Breast epithelium (tissue), 4 donors: ENCODE data around the gene FCMR. TPM values are rescaled to one million over a fixed set of nuclear protein-coding genes. Genes with fewer than 3 reads are reported as not detected.

Experiments used
- DNase-seq, 2 donors: peaks; one replicate each; pipeline ENCODE4 v3.0.0-alpha.2; 2019; ENCODE audit warnings: low spot score in 2 of 2
- H3K27ac ChIP-seq, 2 donors: fragments of 200-600 bp; sonication (generic) in 1 of 2; one replicate each; pipeline ENCODE4 v1.5.1; 2016 to 2019; ENCODE audit warnings: mild to moderate bottlenecking in 1 of 2
- H3K27me3 ChIP-seq, 2 donors: fragments of 200-600 bp; sonication (generic) in 1 of 2; one replicate each; pipeline versions ENCODE4 v1.5.1 to v1.6.0; 2017 to 2019; ENCODE audit warnings: control low read depth in 1 of 2, mild to moderate bottlenecking in 1 of 2
- H3K36me3 ChIP-seq: fragments of 200-600 bp; one replicate; pipeline ENCODE4 v1.5.1; 2019
- H3K4me1 ChIP-seq, 2 donors: fragments of 200-600 bp; sonication (generic); one replicate each; pipeline ENCODE4 v1.5.1; 2016 to 2019; ENCODE audit warnings: control low read depth in 1 of 2
- H3K4me3 ChIP-seq, 3 donors: fragments of 200-600 bp; sonication (generic); 1 replicate in 2 of 3; 2 replicates in 1 of 3; pipeline ENCODE4 v1.5.1; 2016 to 2019; ENCODE audit warnings: mild to moderate bottlenecking in 3 of 3, moderate library complexity in 2 of 3
- H3K9me3 ChIP-seq, 2 donors: fragments of 200-600 bp; sonication (generic) in 1 of 2; one replicate each; pipeline ENCODE4 v1.5.1; 2016 to 2019; ENCODE audit warnings: control low read depth in 1 of 2
- POLR2A ChIP-seq: fragments of 450-650 bp; IDR thresholded peaks from one replicate; pipeline ENCODE4 v1.6.1; 2016; ENCODE audit warnings: antibody characterized with exemption, mild to moderate bottlenecking, moderate library complexity
- POLR2AphosphoS5 ChIP-seq, 3 donors: sonication (generic); formaldehyde crosslinking; IDR thresholded peaks; one replicate each; pipeline ENCODE4 v1.6.1; 2017; ENCODE audit warnings: antibody characterized with exemption in 3 of 3
- intact Hi-C: fragments of 100-400 bp; cut with DNase I; formaldehyde crosslinking; loops from one replicate; pipeline ENCODE4 v1.15.1; 2023; ENCODE audit warnings: low total_unique reads
- total RNA-seq, 3 donors: library from RNA; depleted of rRNA; stranded (reverse); fragments of >200 nt; gene quantifications; one replicate each; pipeline ENCODE4 v1.1.0, GENCODE V29; 2016
- TF ChIP-seq, protein P1 (sequence below), 3 donors: fragments of 450-650 bp; IDR thresholded peaks; one replicate each; pipeline ENCODE4 v1.5.1; 2016 to 2017; ENCODE audit warnings: antibody characterized with exemption in 3 of 3, mild to moderate bottlenecking in 3 of 3, moderate library complexity in 3 of 3

FCMR gene
- total RNA-seq, 3 donors from 2014 or later, result 1.1 to 11.0 (median 3.3) TPM

DNA sequence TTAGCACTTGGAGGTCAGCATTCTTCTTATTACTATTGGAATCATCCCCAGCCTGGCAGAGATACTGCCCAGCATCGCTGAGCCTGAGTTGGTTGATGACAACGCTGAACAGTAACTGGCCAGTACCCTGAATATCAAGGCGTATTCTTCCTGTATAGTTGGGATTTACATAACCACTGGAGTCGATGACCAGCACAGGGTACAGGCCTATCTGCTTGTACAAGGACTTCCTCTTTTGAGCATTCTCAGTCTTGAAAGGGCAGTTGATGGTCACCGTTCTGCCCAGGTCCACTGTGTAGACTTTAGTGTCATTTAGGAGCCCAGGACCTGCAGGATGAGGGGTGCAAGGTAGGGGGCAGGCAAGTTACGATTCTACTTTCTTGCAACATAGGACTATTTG, 15.7 kb upstream of the FCMR start:
- H3K4me1 ChIP-seq, result no peaks in the 10 kb centered on the region
- H3K27ac ChIP-seq, result no peak overlapping the region
- no peaks in the 10 kb centered on the region for H3K9me3 ChIP-seq
- intact Hi-C loops, result no loop called here
- no peaks in the 10 kb centered on the region for H3K27me3 ChIP-seq
- no peak overlapping the region for H3K4me3 ChIP-seq
- TF ChIP-seq POLR2AphosphoS5 (IDR thresholded peaks at IDR 0.05), result no peak
- no peak for TF ChIP-seq POLR2A
- TF ChIP-seq, protein P1, sequence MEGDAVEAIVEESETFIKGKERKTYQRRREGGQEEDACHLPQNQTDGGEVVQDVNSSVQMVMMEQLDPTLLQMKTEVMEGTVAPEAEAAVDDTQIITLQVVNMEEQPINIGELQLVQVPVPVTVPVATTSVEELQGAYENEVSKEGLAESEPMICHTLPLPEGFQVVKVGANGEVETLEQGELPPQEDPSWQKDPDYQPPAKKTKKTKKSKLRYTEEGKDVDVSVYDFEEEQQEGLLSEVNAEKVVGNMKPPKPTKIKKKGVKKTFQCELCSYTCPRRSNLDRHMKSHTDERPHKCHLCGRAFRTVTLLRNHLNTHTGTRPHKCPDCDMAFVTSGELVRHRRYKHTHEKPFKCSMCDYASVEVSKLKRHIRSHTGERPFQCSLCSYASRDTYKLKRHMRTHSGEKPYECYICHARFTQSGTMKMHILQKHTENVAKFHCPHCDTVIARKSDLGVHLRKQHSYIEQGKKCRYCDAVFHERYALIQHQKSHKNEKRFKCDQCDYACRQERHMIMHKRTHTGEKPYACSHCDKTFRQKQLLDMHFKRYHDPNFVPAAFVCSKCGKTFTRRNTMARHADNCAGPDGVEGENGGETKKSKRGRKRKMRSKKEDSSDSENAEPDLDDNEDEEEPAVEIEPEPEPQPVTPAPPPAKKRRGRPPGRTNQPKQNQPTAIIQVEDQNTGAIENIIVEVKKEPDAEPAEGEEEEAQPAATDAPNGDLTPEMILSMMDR (IDR thresholded peaks at IDR 0.05), result no peak
- no peaks in the 10 kb centered on the region for H3K36me3 ChIP-seq
- no peak for DNase-seq

- Histone ChIP-seq H3K4me3 (no peak overlapping the region), H3K9me3 (no peaks in the 10 kb centered on the region), H3K27ac (no peak overlapping the region), H3K27me3 (no peaks in the 10 kb centered on the region), H3K36me3 (no peaks in the 10 kb centered on the region), H3K4me1 (no peaks in the 10 kb centered on the region)
- intact Hi-C loops, result no loop called here
- no peak for DNase-seq
- TF ChIP-seq POLR2AphosphoS5 (IDR thresholded peaks at IDR 0.05), result no peak
- TF ChIP-seq, protein P1 (IDR thresholded peaks at IDR 0.05), result peak; percentile 12 to 30 (median 14)
Observed at GRCh38 chr1:206935491-206936067, 13.8 kb upstream of the FCMR start.

- DNase-seq, result no peak
- TF ChIP-seq, protein P1 (IDR thresholded peaks at IDR 0.05), result peak in 1 of 3 donors; percentile 19
- TF ChIP-seq POLR2AphosphoS5 (IDR thresholded peaks at IDR 0.05) (no peak), POLR2A (no peak)
- intact Hi-C loops, result no loop called here
Observed at GRCh38 chr1:206933333-206933945, 11.7 kb upstream of the FCMR start.

GRCh38 chr1:206932177-206932576, 10.4 kb upstream of the FCMR start:
- H3K4me1 ChIP-seq, result no peaks in the 10 kb centered on the region
- no peak for DNase-seq
- no peaks in the 10 kb centered on the region for H3K27me3 ChIP-seq
- no peaks in the 10 kb centered on the region for H3K36me3 ChIP-seq
- H3K4me3 ChIP-seq, result no peak overlapping the region
- intact Hi-C loops, result no loop called here
- H3K27ac ChIP-seq, result no peak overlapping the region
- H3K9me3 ChIP-seq, result no peaks in the 10 kb centered on the region
- TF ChIP-seq, protein P1 (IDR thresholded peaks at IDR 0.05), result no peak

More at GRCh38 chr1:206933333-206933945, 11.7 kb upstream of the FCMR start:
- H3K4me3 ChIP-seq, result no peak overlapping the region
- H3K9me3 ChIP-seq, result no peaks in the 10 kb centered on the region
- no peaks in the 10 kb centered on the region for H3K27me3 ChIP-seq
- H3K36me3 ChIP-seq, result no peaks in the 10 kb centered on the region
- H3K27ac ChIP-seq, result no peak overlapping the region
- H3K4me1 ChIP-seq, result no peaks in the 10 kb centered on the region

GRCh38 chr1:206931709-206932108, 10.0 kb upstream of the FCMR start:
- no peaks in the 10 kb centered on the region for H3K27me3 ChIP-seq
- H3K4me1 ChIP-seq, result no peaks in the 10 kb centered on the region
- H3K36me3 ChIP-seq, result no peaks in the 10 kb centered on the region
- H3K27ac ChIP-seq, result no peak overlapping the region
- no peak for DNase-seq
- intact Hi-C loops, result no loop called here
- H3K9me3 ChIP-seq, result no peaks in the 10 kb centered on the region
- H3K4me3 ChIP-seq, result no peak overlapping the region
- TF ChIP-seq POLR2AphosphoS5 (IDR thresholded peaks at IDR 0.05) (no peak), POLR2A (no peak)
- TF ChIP-seq, protein P1 (IDR thresholded peaks at IDR 0.05), result no peak
